Keratinocyte (primary cell): ENCODE measurements around the gene TNXB.

Source experiments
- EZH2 ChIP-seq: IDR thresholded peaks from one replicate; pipeline ENCODE4 v1.6.1; 2012; ENCODE audit warnings: inconsistent platforms, mild to moderate bottlenecking, low read length, moderate library complexity
- TF ChIP-seq, protein P1 (sequence below), 3 experiments: IDR thresholded peaks in 1 of 3; conservative IDR thresholded peaks in 1 of 3; optimal IDR thresholded peaks in 1 of 3; 2 replicates in 2 of 3; 3 replicates in 1 of 3; pipeline versions ENCODE3 to v1.5.1; 2011; ENCODE audit warnings: low read length in 3 of 3, mild to moderate bottlenecking in 3 of 3, moderate library complexity in 2 of 3, control low read depth in 1 of 3, inconsistent platforms in 1 of 3; ENCODE audit not compliant: insufficient read depth in 2 of 3; ENCODE audit errors: extremely low read depth in 1 of 3

DNA sequence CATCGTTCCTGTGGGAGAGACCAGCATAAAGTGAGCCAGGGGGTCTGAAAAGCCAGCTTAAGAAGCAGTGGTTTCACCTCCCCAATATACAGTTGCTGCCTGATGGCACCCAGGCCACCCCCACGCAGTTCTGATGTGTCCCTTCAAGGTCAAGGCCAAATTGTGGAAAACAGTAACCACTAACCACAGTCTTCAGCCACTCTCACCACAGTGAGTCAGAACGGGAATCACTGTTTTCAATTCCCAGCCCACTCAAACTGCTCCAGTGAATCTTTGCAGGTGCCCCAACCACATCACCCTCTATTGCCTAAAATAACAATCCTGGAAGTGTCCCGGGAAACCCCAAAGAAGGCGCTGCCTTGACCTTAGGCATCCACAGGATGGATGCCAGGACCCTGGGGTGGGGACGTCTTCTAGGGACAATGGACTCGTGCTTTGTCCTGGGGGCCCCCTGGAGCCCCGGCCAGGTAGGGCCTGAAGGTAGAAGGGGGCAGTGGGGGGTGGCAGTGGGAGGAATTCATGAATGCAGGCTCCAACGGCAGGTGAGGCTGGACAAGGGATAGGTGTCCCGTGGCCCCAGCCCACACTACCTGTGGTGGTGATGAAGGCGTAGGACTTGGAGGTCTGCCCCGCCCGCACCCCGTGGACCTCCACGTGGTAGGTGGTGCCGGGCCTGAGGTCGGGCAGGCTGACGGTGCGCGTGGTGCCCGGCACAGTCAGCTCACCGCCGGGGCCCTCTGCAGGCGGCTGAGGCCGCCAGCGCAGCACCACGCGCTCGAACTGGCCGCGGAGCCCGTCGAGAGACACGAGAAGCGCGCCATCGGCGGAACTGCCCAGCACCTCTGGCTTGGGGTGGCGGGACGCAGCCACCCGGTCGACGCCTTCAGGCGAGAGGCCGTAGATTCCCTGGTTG, 22.2 kb downstream of the TNXB start:
- TF ChIP-seq, protein P1, sequence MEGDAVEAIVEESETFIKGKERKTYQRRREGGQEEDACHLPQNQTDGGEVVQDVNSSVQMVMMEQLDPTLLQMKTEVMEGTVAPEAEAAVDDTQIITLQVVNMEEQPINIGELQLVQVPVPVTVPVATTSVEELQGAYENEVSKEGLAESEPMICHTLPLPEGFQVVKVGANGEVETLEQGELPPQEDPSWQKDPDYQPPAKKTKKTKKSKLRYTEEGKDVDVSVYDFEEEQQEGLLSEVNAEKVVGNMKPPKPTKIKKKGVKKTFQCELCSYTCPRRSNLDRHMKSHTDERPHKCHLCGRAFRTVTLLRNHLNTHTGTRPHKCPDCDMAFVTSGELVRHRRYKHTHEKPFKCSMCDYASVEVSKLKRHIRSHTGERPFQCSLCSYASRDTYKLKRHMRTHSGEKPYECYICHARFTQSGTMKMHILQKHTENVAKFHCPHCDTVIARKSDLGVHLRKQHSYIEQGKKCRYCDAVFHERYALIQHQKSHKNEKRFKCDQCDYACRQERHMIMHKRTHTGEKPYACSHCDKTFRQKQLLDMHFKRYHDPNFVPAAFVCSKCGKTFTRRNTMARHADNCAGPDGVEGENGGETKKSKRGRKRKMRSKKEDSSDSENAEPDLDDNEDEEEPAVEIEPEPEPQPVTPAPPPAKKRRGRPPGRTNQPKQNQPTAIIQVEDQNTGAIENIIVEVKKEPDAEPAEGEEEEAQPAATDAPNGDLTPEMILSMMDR (optimal IDR thresholded peaks at IDR 0.05 in 1 of 3, IDR thresholded peaks at IDR 0.05 in 1 of 3, conservative IDR thresholded peaks at IDR 0.05 in 1 of 3; ENCODE audit: extremely low read depth in 1 of 3, insufficient read depth in 2 of 3, low read length in 3 of 3) = peak in 1 of 3 experiments; percentile 4
- peak; percentile 33 for TF ChIP-seq EZH2
